H1 (cell line): ENCODE data around the gene GIMAP7. TPM values are rescaled to one million over a fixed set of nuclear protein-coding genes. Genes with fewer than 3 reads are reported as not detected.

Experiments
- KDM1A ChIP-seq: fragments of 200-600, 300-600 bp; sonication (generic); IDR thresholded peaks from 2 replicates; pipeline ENCODE4 v1.7.1; 2016; ENCODE audit warnings: mild to moderate bottlenecking, low read length, borderline replicate concordance
- MAX ChIP-seq: IDR thresholded peaks from 2 replicates; pipeline ENCODE4 v1.6.1; 2012; ENCODE audit warnings: inconsistent platforms
- SIN3A ChIP-seq, 2 experiments: IDR thresholded peaks in 1 of 2; conservative IDR thresholded peaks in 1 of 2; 2 replicates each; pipeline ENCODE4 v1.6.1; 2011 to 2012; ENCODE audit warnings: low read length in 2 of 2, improper control_type of control experiment in 1 of 2, low read depth in 1 of 2, mild to moderate bottlenecking in 1 of 2
- polyA plus RNA-seq, 7 experiments: library from polyadenylated mRNA; depleted of rRNA in 3 of 7; stranded (reverse) in 5 of 7; unstranded in 2 of 7; fragments of >200 nt in 5 of 7; fragments of 200-250 nt in 2 of 7; gene quantifications; 1 replicate in 5 of 7; 2 replicates in 1 of 7; 4 replicates in 1 of 7; pipeline versions ENCODE4 v1.2.1 to v1.2.3, GENCODE V29; 2011 to 2013; ENCODE audit warnings: missing spikeins in 2 of 7, mixed read lengths in 2 of 7
- total RNA-seq: library from RNA; stranded (reverse); fragmentation: NEBNext Ultra II Directional; extraction: Animal tissue kit (Norgen Biotek cat#: 25700); gene quantifications from 2 replicates; pipeline ENCODE4 v1.2.1, GENCODE V29; 2021

GIMAP7 gene
- total and polyA plus RNA-seq, 2 of the 8 experiments (the other 6 are each of a cell fraction or from before 2014, with no cell fraction given), result not detected

GRCh38 chr7:150531704-150532103 is 17.0 kb downstream of the GIMAP7 start (continued):
- no peak for TF ChIP-seq SIN3A (conservative IDR thresholded peaks at IDR 0.05 in 1 of 2, IDR thresholded peaks at IDR 0.05 in 1 of 2; ENCODE audit: low read depth in 1 of 2, low read length in 2 of 2)
- no peak for TF ChIP-seq MAX
- no peak for TF ChIP-seq KDM1A
